Dedifferentiated amniotic fluid mesenchymal stem cell (primary cell): Measurements from ENCODE around the gene TK2.
A peak's percentile ranks its signal among the peaks of the same experiment; 100 is the strongest.

Experiments used
- DNase-seq: peaks from one replicate; pipeline ENCODE4 v3.0.0-alpha.2; 2016; ENCODE audit errors: extremely low spot score

TK2 gene

GRCh38 chr16:66547101-66547989 is 2.6 kb downstream of the TK2 start:
- DNase-seq = no peak

DNA sequence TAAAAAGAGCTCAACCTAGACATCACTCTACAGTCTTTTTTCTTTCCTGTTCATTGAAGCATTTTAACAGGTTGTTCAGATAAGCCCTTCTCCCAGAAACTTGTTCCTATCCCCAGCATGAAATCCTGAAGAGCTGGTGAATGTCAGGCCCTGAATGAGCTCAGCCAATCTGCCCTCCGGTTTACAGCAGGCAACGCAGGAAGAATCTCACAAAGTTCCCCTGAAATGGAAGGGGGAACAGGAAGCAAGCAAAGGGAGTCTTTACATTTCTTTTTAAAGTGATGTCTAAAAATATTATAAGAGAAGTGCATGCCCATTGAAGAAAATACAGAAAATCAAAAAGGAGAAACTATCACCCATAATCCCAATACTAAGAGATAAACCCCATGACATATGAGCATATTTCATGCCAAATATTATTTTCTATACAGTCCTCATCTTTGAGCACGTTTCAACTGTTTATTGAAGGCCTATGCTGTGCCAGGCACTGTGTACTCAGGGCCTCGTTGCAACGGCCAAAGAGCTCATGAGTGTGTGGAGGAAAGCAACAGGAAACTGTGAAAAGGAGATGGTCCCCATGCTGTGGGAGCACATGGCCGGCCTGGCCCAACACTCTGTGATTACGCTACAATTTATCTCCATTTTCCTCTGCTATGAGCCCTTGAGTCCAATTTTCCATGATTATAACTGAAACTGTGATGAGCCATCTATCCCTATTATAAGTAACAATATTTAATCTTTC is 5.7 kb downstream of the TK2 start:
- no peak for DNase-seq

GRCh38 chr16:66543541-66543940 is 6.4 kb downstream of the TK2 start:
- no peak for DNase-seq

DNA sequence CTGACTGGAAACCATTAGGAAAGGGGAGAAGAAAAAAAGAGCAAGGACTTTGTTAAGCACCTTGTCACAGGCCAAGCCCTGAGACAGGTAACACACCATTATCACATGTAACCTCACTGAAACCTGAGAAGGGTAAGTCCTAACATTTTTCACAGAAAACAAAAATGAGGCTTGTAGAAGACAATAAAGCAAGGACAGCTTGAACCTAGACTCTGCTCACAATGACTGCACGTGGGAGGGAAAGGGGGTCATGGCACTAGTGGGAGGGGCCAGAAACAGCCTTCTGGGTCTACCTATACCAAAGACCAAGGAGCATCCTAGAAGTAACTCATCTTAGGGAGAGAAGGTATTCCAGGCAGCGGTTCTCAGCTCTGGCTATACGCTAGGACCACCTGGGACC is 7.5 kb downstream of the TK2 start:
- no peak for DNase-seq

- no peak for DNase-seq
These were observed 8.2 kb downstream of the TK2 start for GRCh38 chr16:66541388-66542355.

DNA sequence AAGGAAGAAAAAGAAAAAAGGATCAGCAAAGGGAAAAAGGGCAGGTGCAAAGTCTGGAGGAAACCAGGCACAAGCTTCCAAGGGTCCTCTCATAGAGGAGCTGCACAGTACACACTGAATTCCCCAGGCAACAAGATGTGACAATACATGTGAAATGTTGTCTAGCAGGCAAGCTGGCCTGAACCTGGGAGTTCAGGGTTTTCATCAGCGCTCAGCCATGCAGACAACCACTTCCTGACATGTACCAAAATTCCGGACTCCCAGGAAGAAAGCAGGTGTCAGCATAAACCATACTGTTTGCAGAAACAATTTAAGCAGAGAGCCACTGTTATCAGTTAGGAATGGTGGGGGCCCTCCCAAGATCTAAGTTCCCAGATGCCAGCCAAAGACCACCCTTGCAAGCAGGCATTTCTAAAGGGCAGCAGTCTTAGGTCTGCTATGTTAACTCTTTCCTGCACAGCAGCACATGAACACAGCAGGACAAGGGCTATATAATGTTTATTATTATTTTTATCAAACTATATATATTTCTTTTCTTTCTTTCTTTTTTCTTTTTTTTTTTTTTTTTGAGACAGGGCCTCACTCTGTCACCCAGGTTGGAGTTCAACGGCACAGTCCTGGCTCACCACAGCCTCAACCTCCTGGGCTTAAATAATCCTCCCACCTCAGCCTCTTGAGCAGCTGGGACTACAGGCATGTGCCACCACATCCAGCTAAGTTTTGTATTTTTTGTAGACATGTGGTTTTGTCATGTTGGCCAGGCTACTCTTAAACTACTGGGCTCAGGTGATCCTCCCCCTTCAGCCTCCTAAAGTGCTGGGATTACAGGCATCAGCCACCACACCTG is 10.1 kb downstream of the TK2 start:
- DNase-seq = no peak

GRCh38 chr16:66538910-66539309 is 11.0 kb downstream of the TK2 start:
- no peak for DNase-seq

DNA sequence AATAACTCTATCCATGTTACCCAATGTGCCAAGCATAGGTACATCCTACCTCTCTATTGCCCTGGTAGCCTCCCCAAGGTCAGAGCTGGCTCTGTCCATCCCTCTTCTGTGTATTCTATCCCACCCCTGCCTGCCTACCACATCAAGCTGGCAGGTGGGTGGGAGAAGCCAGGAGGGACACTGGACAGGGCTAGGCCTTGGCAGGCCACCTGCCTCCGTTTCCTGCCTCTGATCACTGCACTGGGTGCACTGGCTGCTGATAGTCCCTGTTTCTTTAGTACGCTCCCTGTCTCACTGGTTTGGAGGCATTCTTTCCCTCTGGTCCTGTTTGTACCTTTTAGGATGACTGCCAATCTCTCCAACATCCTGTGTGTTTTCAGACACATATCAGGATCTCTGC is 12.7 kb downstream of the TK2 start:
- no peak for DNase-seq

GRCh38 chr16:66536525-66536924 is 13.4 kb downstream of the TK2 start:
- DNase-seq = no peak

- DNase-seq = no peak
These were observed 15.5 kb downstream of the TK2 start for GRCh38 chr16:66534376-66534799.

- no peak for DNase-seq
These were observed 20.4 kb downstream of the TK2 start for GRCh38 chr16:66529475-66529874.

GRCh38 chr16:66528294-66528693 is 21.6 kb downstream of the TK2 start:
- DNase-seq = no peak

DNA sequence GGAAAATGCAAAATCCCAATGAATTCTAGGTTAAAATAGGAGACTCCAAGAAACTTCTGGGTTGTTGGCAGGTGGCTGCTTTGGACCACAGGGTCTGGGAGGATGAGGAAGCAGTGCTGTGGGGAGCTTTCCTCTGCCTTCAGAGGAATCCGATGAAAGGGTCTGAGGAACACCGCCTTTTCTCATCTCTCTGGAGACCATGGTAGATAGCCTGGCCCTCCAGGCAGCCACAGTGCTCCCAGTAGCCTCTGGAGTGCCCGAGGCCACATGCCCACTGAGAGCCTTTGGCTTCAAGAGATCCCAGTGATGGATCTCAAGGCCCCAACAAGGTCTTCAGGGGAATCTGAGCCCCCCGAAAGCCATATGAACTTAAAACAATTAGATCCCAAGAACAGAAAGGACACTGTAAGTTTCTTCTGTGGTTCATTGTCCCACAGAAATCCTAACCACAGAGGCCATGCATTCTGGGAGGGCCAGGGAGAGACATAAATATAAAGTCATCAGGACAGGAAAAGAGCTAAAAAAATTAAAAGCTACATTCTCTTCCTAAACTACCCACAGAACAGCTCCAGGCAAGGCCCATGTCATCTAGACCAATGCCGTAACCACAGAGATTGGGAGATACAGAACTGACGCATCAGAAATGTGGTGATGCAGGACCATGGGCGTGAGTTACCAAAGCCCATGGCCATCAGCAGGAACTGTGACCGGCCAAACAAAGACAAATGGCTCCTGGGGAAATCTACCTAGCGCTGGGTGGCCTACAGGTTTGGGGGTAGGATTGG is 24.3 kb downstream of the TK2 start:
- DNase-seq = peak; percentile 42

DNA sequence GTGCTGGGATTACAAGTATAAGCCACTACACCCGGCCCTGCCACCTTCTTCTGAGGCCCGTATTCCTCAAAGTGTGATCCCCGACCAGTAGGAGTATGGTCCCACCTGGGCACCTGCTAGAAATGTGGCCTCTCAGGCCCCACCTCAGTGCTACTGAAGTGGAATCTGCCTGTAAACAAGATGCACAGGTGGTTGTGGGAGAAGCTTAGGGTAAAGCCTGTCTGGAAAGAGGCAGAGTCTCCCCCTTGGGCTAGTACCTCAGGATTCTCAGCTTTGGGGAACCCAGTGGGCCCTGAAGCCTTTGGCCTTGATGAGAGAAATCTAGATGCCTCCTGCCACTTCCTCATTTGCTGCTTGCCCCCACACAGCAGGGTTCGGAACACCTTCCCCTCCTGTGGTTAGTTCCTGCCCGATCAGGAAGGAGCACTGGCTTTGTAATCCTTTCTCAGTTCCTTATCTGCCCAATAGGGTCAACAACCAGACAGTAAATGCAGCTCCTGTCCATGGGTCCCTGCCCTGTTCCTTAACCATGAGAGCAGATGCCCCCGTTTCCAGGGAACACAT is 25.2 kb downstream of the TK2 start:
- DNase-seq = no peak

DNA sequence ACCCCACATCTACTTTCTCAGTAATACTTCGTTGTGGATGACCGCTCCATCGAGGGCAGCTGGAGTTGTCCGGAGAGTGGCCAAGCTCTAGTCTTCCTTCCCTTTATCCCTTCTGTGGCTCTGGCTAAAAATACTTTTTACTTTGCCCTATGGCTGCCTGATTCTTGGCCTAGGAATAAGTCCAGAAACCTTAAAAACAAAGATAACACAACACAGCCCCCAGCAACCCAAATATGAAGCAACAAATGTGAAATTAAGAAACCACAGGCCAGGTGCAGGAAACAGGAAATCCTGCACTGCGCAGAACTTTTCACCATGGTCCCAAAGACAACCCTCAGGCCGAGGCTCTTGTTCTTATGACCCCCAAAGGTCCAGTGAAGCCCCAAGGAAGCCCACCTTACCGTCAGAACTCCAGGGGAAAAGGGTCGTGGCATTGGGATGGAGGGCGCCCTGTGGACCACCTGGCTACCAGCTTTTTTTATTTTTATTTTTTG is 26.0 kb downstream of the TK2 start:
- DNase-seq = no peak

GRCh38 chr16:66522816-66523590 is 26.9 kb downstream of the TK2 start:
- no peak for DNase-seq

DNA sequence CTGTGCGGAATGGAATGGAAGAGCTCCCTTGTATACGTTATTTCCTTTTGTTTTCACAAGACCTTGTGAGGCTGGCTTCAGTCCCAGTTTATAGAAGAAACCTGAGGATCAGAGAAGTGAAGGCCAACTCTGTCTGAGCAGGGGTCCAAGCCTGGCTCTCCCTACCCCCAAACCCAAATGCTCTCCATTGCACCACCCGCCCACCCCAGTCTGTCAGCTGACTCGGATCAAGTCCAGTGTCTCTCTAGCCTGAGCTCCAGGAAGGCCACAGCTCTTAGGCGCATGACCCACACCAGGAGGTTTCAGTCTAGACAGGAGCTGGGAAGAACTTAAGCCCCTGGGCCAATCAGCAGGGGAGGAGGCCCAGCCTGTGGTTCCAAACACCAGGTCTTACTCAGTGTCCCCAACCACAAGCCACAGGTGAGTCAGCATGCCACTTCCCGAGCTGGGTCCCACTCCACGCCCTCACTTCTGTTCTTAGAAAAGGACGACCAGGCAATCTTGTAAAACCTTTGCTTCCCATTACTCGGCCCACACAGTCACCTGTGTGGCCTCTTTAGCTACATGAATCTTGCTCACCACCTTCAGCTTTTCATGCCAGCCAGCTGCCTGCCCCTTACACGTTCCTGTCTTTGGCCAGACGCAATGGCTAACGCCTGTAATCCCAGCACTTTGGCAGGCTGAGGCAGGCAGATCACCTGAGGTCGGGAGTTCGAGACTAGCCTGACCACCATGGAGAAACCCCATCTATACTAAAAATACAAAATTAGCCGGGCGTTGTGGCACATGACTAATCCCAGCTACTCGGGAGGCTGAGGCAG is 27.8 kb downstream of the TK2 start:
- no peak for DNase-seq

GRCh38 chr16:66521252-66521713 is 28.6 kb downstream of the TK2 start:
- DNase-seq = no peak
